Measurements from ENCODE around the gene HECTD2.
"Not testable (repeated sequence)": the region's sequence is repeated elsewhere in the genome, so short reads cannot be mapped to it uniquely, and the experiment has no call there.

HECTD2 gene

GRCh38 chr10:91410638-91411371 is 661 bp downstream of the HECTD2 start:
- peak in 1 of 2 donors; percentile 7 for DNase-seq (ENCODE audit: extremely low read depth in 1 of 2, low read depth in 1 of 2)

DNA sequence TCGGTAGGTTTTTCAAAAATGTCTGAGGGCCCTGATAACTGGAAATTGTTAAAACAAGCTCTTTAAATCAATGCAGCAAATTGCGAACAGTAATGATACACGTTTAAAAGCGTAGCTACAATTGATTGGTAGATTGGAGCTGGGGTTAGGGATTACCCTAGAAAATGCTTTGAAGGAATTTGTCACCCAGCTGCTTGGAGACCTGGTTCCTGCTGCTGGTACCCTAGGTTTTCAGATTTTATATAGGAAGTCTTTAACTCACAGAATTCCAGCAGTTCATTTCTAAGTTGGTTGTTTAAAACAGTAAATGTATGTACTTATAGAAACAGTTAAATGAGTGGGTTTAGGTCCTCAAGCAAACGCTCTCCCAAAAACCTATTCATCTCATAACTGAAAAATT is 1.5 kb downstream of the HECTD2 start:
- DNase-seq (ENCODE audit: extremely low read depth in 1 of 2, low read depth in 1 of 2) = no peak

DNA sequence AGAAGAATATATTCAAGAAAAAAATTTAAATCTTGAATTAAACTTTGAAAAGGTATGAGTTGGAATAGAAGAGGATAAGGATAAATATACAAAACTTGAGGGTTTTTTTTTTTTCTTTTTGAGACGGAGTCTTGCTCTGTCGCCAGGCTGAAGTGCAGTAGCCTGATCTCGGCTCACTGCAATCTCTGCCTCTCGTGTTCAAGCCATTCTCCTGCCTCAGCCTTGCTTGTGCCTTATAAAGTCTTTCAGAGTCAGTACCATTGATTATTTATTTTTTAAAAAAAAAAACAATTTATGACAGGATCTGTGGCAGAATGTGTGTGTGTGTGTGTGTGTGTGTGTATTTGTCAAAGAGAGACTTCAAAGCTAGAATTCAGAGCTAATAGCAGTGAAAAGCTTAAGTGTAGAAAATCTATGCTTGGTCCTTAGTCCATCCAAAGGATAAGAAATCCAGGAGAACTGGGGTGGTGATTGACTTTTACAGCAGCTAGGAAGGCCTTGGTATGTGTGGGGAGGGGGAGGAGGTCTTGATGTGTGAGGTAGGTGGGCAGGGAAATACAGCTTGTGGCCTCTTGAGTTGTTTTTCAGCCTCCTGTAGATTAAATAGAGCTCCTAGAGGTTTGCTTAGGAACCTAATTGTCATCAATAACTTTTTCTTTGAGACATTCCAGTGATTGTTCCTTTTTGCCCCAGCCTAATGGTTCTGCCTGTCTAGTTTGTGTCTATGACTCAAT is 2.4 kb downstream of the HECTD2 start:
- DNase-seq (ENCODE audit: extremely low read depth in 1 of 2, low read depth in 1 of 2) = no peak

DNA sequence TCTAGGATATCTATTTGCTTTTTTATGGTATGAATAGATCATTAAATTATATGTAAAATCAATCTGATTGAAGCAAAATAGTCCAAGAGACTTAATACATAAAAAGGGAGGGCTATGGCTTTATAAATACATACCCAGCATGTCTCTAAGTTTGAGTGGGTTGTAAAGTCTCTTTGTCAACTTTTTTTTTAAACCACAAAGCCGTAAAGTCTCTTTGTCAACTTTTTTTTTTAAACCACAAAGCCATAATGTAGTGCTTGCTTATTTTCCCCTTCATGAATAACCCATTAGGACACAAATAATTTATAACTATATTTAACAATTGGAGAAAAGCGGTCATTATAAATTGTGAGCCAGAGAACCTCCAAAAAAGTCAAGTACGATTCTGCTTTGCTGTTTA is 5.7 kb downstream of the HECTD2 start:
- no peak for DNase-seq (ENCODE audit: extremely low read depth in 1 of 2, low read depth in 1 of 2)

DNA sequence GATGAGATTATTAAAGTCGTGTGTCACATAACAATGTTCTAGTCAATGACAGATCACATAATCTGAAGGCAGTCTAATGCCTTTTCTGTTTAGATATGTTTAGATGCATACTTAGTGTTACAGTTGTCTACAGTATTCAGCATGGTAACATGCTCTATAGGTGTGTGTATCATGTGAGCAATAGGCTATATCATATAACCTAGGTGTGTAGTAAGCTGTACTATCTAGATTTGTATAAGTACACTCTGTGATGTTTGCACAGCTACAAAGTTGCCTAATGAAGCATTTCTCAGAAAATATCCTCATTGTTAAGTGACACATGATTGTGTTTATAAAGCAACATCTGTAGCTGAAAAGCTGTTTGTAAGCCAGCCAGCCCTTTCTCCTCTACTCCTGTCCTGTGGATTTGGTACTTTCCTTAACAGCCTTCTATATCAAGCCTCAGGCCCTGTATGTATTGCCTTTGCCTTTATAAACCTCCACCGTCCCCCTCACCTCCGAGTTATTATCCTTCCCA is 6.3 kb downstream of the HECTD2 start:
- no peak for DNase-seq (ENCODE audit: extremely low read depth in 1 of 2, low read depth in 1 of 2)

DNA sequence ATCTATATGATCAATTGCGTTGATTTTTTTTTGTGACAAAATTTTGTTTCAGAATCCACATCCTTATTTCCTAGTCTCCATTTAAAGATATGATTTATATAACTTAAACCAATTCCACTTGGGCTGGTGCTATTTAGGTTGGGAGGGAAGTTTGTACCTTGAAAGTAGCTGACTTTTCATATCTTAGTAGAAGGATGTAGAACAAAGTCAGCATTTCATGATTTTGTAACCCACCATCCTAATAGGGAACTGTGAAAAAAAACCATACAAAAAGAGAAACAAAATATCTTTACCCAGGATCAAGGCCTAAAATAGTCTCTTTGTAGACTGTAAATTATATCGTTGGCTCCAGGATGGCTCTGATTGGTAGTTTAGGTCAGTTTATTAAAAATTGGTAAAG is 8.3 kb downstream of the HECTD2 start:
- no peak for DNase-seq (ENCODE audit: extremely low read depth in 1 of 2, low read depth in 1 of 2)

DNA sequence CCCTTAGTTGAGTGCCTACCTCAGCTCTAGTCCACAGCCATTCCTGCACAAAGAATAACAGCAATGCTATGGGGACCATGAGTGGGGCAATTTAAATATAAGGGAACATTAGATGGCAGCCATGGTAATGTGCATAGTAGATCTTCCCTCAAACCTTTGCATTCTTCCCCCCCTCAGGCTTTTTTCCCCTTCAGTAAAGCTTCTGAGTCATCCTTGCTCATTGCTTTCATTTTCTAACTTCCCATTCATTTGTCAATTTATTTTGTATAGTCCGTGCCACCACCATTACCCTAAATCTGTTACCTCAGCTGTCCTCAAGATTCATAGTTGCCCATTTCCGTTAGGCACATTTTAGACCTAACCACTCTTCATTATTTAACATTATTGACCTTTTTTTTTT is 10.7 kb downstream of the HECTD2 start:
- no peak for DNase-seq (ENCODE audit: extremely low read depth in 1 of 2, low read depth in 1 of 2)

- no peak for DNase-seq (ENCODE audit: extremely low read depth in 1 of 2, low read depth in 1 of 2)
These were observed 12.8 kb downstream of the HECTD2 start for GRCh38 chr10:91422915-91423314.

- DNase-seq (ENCODE audit: extremely low read depth in 1 of 2, low read depth in 1 of 2) = no peak
These were observed 13.9 kb downstream of the HECTD2 start for GRCh38 chr10:91424016-91424415.

DNA sequence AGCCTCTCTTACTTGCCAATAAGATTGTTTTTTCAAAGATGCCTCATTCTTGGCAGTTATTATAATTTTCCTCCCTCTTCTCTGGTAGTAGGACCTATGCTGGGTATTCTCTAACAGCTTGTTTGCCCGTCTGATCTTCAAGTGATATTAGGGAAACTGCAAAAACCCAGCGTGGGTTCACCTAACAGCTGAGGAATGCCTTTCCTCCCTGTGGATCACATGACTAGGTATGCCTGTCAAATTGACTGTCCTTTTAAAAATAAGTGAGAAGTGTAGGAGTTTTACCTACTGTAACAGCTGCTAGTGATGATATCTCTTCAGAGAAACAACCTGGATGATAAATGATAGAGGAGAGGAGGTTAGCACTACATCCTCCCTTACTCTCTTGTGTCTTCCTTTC is 22.0 kb downstream of the HECTD2 start:
- DNase-seq (ENCODE audit: extremely low read depth in 1 of 2, low read depth in 1 of 2) = no peak

GRCh38 chr10:91433620-91434019 is 23.5 kb downstream of the HECTD2 start:
- DNase-seq (ENCODE audit: extremely low read depth in 1 of 2, low read depth in 1 of 2) = no peak

DNA sequence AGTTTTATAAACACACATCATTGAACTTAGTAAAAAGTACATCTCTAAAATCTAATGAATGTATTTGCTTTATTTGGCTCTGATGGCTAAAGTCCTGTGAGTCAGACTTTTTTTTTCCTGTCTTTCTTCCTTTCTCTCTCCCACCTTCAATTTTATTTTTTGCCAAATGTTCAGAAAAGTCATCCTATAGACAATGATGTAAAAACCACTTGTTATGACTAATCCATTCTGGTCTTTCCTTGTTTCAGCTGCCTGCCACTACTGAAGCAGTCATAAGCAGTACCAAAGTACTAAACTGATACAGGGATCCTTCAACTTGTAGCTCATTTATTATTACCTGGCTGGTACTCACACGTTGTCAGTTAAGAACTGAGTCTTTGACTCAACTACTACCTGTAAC is 23.9 kb downstream of the HECTD2 start:
- no peak for DNase-seq (ENCODE audit: extremely low read depth in 1 of 2, low read depth in 1 of 2)

- DNase-seq (ENCODE audit: extremely low read depth in 1 of 2, low read depth in 1 of 2) = no peak
These were observed 25.1 kb downstream of the HECTD2 start for GRCh38 chr10:91435241-91435640.

DNA sequence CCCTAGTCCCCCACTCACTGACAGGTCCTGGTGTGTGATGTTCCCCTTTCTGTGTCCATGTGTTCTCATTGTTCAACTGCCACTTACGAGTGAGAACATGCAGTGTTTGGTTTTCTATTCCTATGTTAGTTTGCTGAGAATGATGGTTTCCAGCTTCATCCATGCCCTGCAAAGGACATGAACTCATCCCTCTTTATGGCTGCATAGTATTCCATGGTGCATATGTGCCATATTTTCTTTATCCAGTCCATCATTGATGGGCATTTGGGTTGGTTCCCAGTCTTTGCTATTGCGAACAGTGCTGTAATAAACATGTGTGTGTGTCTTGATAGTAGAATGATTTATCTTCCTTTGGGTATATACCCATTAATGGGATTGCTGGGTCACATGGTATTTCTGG is 28.1 kb downstream of the HECTD2 start:
- not testable (repeated sequence) for DNase-seq (ENCODE audit: extremely low read depth in 1 of 2, low read depth in 1 of 2)

GRCh38 chr10:91444211-91445182 is 34.4 kb downstream of the HECTD2 start:
- no peak for DNase-seq (ENCODE audit: extremely low read depth in 1 of 2, low read depth in 1 of 2)

DNA sequence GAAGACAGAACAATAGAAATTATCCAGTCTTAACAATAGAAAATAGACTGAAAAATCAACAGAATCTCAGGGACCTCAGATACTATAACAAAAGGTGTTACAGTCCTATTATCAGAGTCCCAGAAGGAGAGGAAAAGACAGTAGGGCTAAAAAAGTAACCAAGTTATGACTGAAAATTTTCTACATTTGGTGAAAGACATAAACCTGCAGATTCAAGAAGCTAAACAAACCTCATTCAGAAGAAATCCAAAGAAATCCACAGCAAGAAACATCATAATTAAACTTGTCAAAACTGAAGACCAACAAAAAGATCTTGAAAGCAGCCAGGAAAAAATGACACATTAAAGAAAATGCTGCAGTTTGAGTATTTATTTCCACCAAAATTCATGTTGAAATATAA is 41.9 kb downstream of the HECTD2 start:
- DNase-seq (ENCODE audit: extremely low read depth in 1 of 2, low read depth in 1 of 2) = no peak

GRCh38 chr10:91453535-91453934 is 43.4 kb downstream of the HECTD2 start:
- no peak for DNase-seq (ENCODE audit: extremely low read depth in 1 of 2, low read depth in 1 of 2)

- not testable (repeated sequence) for DNase-seq (ENCODE audit: extremely low read depth in 1 of 2, low read depth in 1 of 2)
These were observed 45.0 kb downstream of the HECTD2 start for GRCh38 chr10:91455135-91455534.

DNA sequence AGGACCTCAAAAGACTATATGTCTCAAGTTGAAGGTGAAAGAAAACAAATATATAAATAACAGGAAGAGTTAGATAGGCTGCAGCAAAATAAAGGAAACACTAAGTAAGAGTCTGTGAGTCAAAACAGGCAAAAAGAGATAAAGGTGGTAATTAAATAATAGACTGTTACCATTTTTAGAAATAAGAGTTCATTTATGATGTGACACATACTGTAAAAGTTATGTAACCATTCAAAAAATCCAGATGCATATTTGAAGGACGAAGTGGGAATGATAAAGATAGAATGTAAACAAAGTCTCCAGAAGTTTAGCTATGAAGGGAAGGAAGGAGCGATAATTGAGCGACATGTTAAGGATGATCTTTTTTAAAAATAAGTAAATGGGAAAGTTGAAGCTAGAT is 50.5 kb downstream of the HECTD2 start:
- no peak for DNase-seq (ENCODE audit: extremely low read depth in 1 of 2, low read depth in 1 of 2)

DNA sequence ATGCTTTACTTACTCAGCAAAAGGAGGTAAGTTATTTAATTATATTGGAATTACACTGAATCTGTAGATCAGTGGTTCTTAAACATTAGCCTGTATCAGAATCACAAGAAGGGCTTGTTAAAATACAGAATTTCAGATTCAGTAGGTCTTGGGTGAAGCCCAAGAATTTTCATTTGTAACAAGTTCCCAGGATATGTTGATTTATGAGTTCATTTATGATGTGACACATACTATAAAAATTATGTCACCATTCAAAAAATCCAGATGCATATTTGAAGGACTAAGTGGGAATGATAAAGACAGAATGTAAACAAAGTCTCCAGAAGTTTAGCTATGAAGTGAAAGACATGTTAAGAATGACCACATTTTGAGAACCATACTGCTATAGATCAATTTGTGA is 52.3 kb downstream of the HECTD2 start:
- DNase-seq (ENCODE audit: extremely low read depth in 1 of 2, low read depth in 1 of 2) = no peak

DNA sequence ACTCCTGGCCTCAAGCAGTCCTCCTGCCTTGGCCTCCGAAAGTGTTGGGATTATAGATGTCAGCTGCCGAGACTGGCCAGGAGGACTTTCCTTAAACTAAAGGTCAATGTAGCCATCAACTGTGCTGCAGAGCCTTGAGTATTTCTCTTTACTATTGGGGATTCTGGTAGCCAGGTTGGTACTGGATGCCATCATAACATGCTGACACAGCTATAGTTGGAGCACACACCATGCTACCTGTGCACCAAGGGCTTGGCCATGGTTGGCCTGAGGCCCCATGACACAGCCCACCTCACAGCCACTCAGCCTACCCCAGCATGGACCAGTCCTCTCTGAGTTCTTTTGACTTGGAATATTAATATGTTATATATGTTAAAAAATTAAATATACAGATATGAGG is 54.4 kb downstream of the HECTD2 start:
- DNase-seq (ENCODE audit: extremely low read depth in 1 of 2, low read depth in 1 of 2) = no peak
